Smooth muscle cell (in vitro differentiated cells): Measurements from ENCODE around the gene COL5A1. TPM values are rescaled to one million over a fixed set of nuclear protein-coding genes. Genes with fewer than 3 reads are reported as not detected.

Experiments used
- DNase-seq: peaks from one replicate; lab custom pipeline; 2025; ENCODE audit not compliant: unreplicated experiment; lab: John Stamatoyannopoulos, UW
- H2AFZ ChIP-seq: fragments of 200-600 bp; sonication (generic); 2 replicates; pipeline ENCODE4 v1.6.0; 2016; ENCODE audit warnings: antibody characterized with exemption, low read depth, mild to moderate bottlenecking
- H3F3A ChIP-seq: fragments of 200-600 bp; sonication (generic); 2 replicates; pipeline ENCODE4 v1.6.0; 2017; ENCODE audit warnings: antibody characterized with exemption, low read depth
- H3K27ac ChIP-seq: fragments of 200-600 bp; sonication (generic); 2 replicates; pipeline ENCODE4 v1.5.1; 2016; ENCODE audit warnings: low read depth, mild to moderate bottlenecking
- H3K27me3 ChIP-seq: fragments of 200-600 bp; sonication (generic); 2 replicates; pipeline ENCODE4 v1.6.1; 2016; ENCODE audit warnings: low read depth, mild to moderate bottlenecking
- H3K36me3 ChIP-seq: fragments of 200-600 bp; sonication (generic); 2 replicates; pipeline ENCODE4 v1.5.1; 2016; ENCODE audit warnings: low read depth
- H3K4me1 ChIP-seq: fragments of 200-600 bp; sonication (generic); 2 replicates; pipeline ENCODE4 v1.5.1; 2016; ENCODE audit warnings: low read depth
- H3K4me2 ChIP-seq: fragments of 200-600 bp; sonication (generic); 2 replicates; pipeline ENCODE4 v1.6.0; 2016; ENCODE audit warnings: mild to moderate bottlenecking
- H3K4me3 ChIP-seq: fragments of 200-600 bp; sonication (generic); 2 replicates; pipeline ENCODE4 v1.5.1; 2016; ENCODE audit warnings: mild to moderate bottlenecking
- H3K79me2 ChIP-seq: fragments of 200-600 bp; sonication (generic); 2 replicates; pipeline ENCODE4 v1.6.0; 2016; ENCODE audit warnings: low read depth, mild to moderate bottlenecking
- H3K9ac ChIP-seq: fragments of 200-600 bp; sonication (generic); 2 replicates; pipeline ENCODE4 v1.6.0; 2016; ENCODE audit warnings: low read depth
- H3K9me3 ChIP-seq: fragments of 200-600 bp; sonication (generic); replicated peaks from 2 replicates; pipeline ENCODE4 v1.5.1; 2016; ENCODE audit warnings: low read depth
- H4K20me1 ChIP-seq: fragments of 200-600 bp; sonication (generic); 2 replicates; pipeline ENCODE4 v1.6.0; 2016; ENCODE audit warnings: low read depth
- WGBS: methylation state at CpG from one replicate; pipeline ENCODE4 v1.1.7; 2016; ENCODE audit warnings: low lambda C conversion rate; 5-methylcytosine and 5-hydroxymethylcytosine counted together
- polyA plus RNA-seq: library from polyadenylated mRNA; unstranded; fragments of >200 nt; fragmentation: Nextera tagmentation; extraction: Ambion mirVana; gene quantifications from 2 replicates; pipeline ENCODE4 v1.2.1, GENCODE V29; 2016
- total RNA-seq: library from RNA; depleted of rRNA; stranded (reverse); fragments of >200 nt; gene quantifications from 2 replicates; pipeline ENCODE4 v1.2.3, GENCODE V29; 2014
- TF ChIP-seq, protein P1 (sequence below): fragments of 200-600 bp; sonication (generic); IDR thresholded peaks from 2 replicates; pipeline ENCODE4 v1.5.1; 2017; ENCODE audit warnings: borderline replicate concordance, mild to moderate bottlenecking, antibody characterized with exemption; ENCODE audit not compliant: insufficient read depth, poor library complexity, severe bottlenecking

The COL5A1 gene
- total and polyA plus RNA-seq, 2 experiments from 2014 or later = 1,084 to 1,443 TPM

DNA sequence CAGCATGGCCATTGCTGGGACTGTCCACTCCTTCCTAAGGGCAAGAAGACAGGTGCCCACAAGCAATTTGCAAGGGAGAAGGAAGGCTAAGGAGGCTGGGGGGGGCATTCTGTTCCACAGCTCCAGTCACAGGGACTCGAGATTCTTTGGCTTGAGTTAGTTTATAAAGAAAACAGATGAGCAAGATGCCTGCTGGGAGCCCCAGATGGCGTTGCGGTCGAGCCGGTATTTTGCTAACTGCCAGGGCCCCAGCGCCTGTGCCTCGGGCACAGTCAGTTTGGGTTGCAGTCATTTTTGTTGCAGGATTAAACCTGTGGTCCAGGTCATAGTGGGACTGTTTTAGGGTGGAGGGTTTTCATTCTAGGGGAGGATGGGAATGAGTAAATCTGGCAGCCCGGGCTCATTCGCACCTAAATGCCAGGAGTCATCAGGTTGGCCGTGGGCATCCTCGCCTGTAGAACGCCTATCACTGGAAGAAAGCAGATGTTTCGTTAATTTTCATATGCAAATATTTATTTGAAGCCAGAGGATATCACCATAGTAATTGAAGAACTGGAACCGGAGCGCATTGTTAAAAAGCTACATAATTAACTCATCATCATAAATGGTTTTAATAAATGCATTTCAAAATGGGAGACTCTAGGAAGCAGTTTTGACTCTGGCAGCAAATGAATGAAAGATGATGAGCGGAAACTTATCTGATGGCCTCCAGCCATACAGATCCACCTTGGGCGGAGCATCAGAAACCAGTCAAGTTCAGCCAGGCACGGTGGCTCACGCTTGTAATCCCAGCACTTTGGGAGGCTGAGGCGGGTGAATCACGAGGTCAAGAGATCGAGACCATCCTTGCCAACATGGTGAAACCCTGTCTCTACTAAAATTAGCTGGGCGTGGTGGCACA, 151.9 kb downstream of the COL5A1 start:
- Histone ChIP-seq H3K4me3 (no peak overlapping the region), H3K36me3 (peaks cover 28% of the 10 kb centered on the region), H4K20me1 (peaks cover 98% of the 10 kb centered on the region), H3K9ac (no peak overlapping the region), H3K27me3 (no peaks in the 10 kb centered on the region), H3F3A (peaks cover 88% of the 10 kb centered on the region), H3K4me2 (no peak overlapping the region), H3K27ac (peak overlapping the region; percentile 66), H3K79me2 (peaks cover 10% of the 10 kb centered on the region), H2AFZ (no peak overlapping the region), H3K9me3 (no peaks in the 10 kb centered on the region), H3K4me1 (no peaks in the 10 kb centered on the region)
- WGBS = 91% methylated on average over 23 of the region's 23 CpGs
- no peak for DNase-seq
- TF ChIP-seq, protein P1, sequence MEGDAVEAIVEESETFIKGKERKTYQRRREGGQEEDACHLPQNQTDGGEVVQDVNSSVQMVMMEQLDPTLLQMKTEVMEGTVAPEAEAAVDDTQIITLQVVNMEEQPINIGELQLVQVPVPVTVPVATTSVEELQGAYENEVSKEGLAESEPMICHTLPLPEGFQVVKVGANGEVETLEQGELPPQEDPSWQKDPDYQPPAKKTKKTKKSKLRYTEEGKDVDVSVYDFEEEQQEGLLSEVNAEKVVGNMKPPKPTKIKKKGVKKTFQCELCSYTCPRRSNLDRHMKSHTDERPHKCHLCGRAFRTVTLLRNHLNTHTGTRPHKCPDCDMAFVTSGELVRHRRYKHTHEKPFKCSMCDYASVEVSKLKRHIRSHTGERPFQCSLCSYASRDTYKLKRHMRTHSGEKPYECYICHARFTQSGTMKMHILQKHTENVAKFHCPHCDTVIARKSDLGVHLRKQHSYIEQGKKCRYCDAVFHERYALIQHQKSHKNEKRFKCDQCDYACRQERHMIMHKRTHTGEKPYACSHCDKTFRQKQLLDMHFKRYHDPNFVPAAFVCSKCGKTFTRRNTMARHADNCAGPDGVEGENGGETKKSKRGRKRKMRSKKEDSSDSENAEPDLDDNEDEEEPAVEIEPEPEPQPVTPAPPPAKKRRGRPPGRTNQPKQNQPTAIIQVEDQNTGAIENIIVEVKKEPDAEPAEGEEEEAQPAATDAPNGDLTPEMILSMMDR = no peak

DNA sequence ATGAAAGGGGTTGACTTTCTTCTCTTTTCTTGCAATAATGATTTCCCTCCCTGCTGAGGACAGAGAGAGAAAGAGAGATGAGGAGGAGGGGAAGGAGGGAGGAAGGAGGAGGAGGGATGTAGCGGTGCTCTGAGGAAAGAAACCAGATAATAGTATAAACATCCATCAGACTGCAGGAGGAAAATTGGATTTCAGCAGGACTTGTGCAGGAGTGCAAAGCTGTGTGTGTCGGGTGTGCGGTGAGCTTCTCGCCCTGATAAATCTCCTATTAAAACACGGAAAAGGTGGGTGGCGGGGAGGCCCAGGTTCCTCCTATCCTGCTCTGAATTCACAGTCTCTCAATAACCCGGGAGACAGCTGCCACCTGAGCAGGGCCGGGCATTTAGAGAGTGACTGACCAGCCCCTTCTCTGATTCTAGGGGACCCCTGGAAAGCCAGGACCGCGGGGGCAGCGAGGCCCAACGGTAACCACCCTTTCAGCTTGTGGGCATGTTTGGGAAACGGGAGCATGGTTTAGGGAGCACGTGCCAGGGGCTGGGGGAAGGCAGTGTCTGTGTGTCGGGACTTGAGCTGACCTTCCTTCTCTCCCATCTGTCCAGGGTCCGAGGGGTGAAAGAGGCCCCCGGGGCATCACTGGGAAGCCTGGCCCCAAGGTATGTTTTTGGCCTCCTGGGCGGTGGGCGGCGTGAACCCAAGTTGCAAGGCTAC, 153.2 kb downstream of the COL5A1 start:
- no peak overlapping the region for H3K4me3 ChIP-seq
- no peak overlapping the region for H2AFZ ChIP-seq
- H3K4me1 ChIP-seq = no peaks in the 10 kb centered on the region
- WGBS = 95% methylated on average over 20 of the region's 20 CpGs
- H3K4me2 ChIP-seq = no peak overlapping the region
- H3K9me3 ChIP-seq = no peaks in the 10 kb centered on the region
- H3K9ac ChIP-seq = no peak overlapping the region
- H3K27ac ChIP-seq = peak overlapping the region; percentile 66
- DNase-seq = no peak
- H4K20me1 ChIP-seq = peaks cover 98% of the 10 kb centered on the region
- H3F3A ChIP-seq = peaks cover 90% of the 10 kb centered on the region
- H3K79me2 ChIP-seq = peaks cover 10% of the 10 kb centered on the region
- peaks cover 28% of the 10 kb centered on the region for H3K36me3 ChIP-seq
- TF ChIP-seq, protein P1 = no peak
- H3K27me3 ChIP-seq = no peaks in the 10 kb centered on the region

GRCh38 chr9:134795446-134795845, 153.8 kb downstream of the COL5A1 start:
- no peak overlapping the region for H3K4me3 ChIP-seq
- whole genome bisulfite sequencing = 91% methylated on average over 8 of the region's 8 CpGs
- peaks cover 93% of the 10 kb centered on the region for H3F3A ChIP-seq
- H3K79me2 ChIP-seq = peaks cover 10% of the 10 kb centered on the region
- H2AFZ ChIP-seq = no peak overlapping the region
- peaks cover 28% of the 10 kb centered on the region for H3K36me3 ChIP-seq
- H3K27me3 ChIP-seq = no peaks in the 10 kb centered on the region
- no peak overlapping the region for H3K9ac ChIP-seq
- H3K9me3 ChIP-seq = no peaks in the 10 kb centered on the region
- H3K4me2 ChIP-seq = no peak overlapping the region
- H3K27ac ChIP-seq = peak overlapping the region; percentile 66
- no peaks in the 10 kb centered on the region for H3K4me1 ChIP-seq
- TF ChIP-seq, protein P1 = no peak
- no peak for DNase-seq
- H4K20me1 ChIP-seq = peaks cover 100% of the 10 kb centered on the region
